ENCODE data around the gene KRT33B. TPM values are rescaled to one million over a fixed set of nuclear protein-coding genes. Genes with fewer than 3 reads are reported as not detected.
A peak's percentile ranks its signal among the peaks of the same experiment; 100 is the strongest.

KRT33B gene
- total and polyA plus RNA-seq, 2 of the 4 experiments (the other 2 are of a cell fraction): 0.18 to 0.22 TPM

- Histone ChIP-seq H3K9me1 (ENCODE audit: insufficient read depth, low read length) (no peaks in the 10 kb centered on the region), H3K14ac (replicated peaks; ENCODE audit: low read depth, low read length) (no peak overlapping the region), H3K27ac (ENCODE audit: insufficient read depth, low read length) (no peak overlapping the region), H4K5ac (ENCODE audit: low read depth, low read length) (peak overlapping the region; percentile 54; the same call in 1 of the 2 replicates), H3K79me1 (ENCODE audit: low read depth in 1 of 2, low read length in 2 of 2) (no peaks in the 10 kb centered on the region), H3K4ac (ENCODE audit: low read depth, low read length) (no peak overlapping the region), H3K23ac (ENCODE audit: low read depth, low read length) (no peak overlapping the region), H2BK120ac (ENCODE audit: low read depth, low read length) (no peak overlapping the region), H2BK15ac (ENCODE audit: low read depth, low read length) (no peak overlapping the region), H3K36me3 (ENCODE audit: control insufficient read depth, insufficient read depth, low read length) (no peaks in the 10 kb centered on the region), H3K56ac (ENCODE audit: extremely low read depth, insufficient read depth, low read length) (no peak overlapping the region), H3K9ac (ENCODE audit: low read depth, low read length) (no peak overlapping the region), H3K9me3 (ENCODE audit: control insufficient read depth, insufficient read depth, low read length) (no peaks in the 10 kb centered on the region), H3K4me1 (ENCODE audit: control insufficient read depth, insufficient read depth, low read length) (peaks cover 8% of the 10 kb centered on the region; the same call in 1 of the 2 replicates), H3K4me3 (ENCODE audit: insufficient read depth, low read depth, low read length) (no peak overlapping the region), H2BK20ac (ENCODE audit: low read depth, low read length) (peak overlapping the region; percentile 39), H2AK9ac (replicated peaks; ENCODE audit: low read depth, low read length, poor library complexity) (no peak overlapping the region), H4K20me1 (ENCODE audit: insufficient read depth, low read length) (no peaks in the 10 kb centered on the region), H4K8ac (ENCODE audit: low read depth in 2 of 2, low read length in 2 of 2) (no peak overlapping the region), H2AFZ (replicated peaks; ENCODE audit: low read length, poor library complexity) (no peak overlapping the region), H4K91ac (ENCODE audit: insufficient read depth, low read depth, low read length) (no peak overlapping the region), H3K18ac (ENCODE audit: low read depth, low read length) (peak overlapping the region; percentile 24; the same call in 1 of the 2 replicates), H2AK5ac (ENCODE audit: low read depth, low read length) (no peak overlapping the region), H3K4me2 (ENCODE audit: low read depth, low read length) (no peak overlapping the region), H2BK5ac (ENCODE audit: low read depth, low read length, poor library complexity, severe bottlenecking) (peak overlapping the region; percentile 57), H3K27me3 (ENCODE audit: control insufficient read depth, insufficient read depth, low read length) (no peaks in the 10 kb centered on the region)
- no TSS peak for BruUV-seq (replicated peaks)
- dilution Hi-C loops (cut with HindIII; ENCODE audit: low sequenced_read_pairs, unreplicated experiment): no loop called here
- in situ Hi-C loops (cut with MboI; ENCODE audit: low sequenced_read_pairs): no loop called here
- POLR2A ChIA-PET (ENCODE audit: unreplicated experiment): no interaction called here
- TF ChIP-seq POLR2A (IDR thresholded peaks at IDR 0.05; ENCODE audit: low read depth, low read length) (no peak), CEBPB (IDR thresholded peaks at IDR 0.05; ENCODE audit: low read depth, low read length) (no peak), FOS (IDR thresholded peaks at IDR 0.05; ENCODE audit: low read depth, low read length) (no peak), MAFK (IDR thresholded peaks at IDR 0.05; ENCODE audit: low read depth, low read length) (no peak), SMC3 (IDR thresholded peaks at IDR 0.05; ENCODE audit: low read depth, low read length) (no peak), CTCF (conservative IDR thresholded peaks at IDR 0.05; ENCODE audit: low read depth, low read length) (no peak), RAD21 (IDR thresholded peaks at IDR 0.05; ENCODE audit: low read length) (no peak), CHD1 (IDR thresholded peaks at IDR 0.05; ENCODE audit: low read depth, low read length) (no peak), BHLHE40 (IDR thresholded peaks at IDR 0.05; ENCODE audit: low read depth, low read length) (no peak), RFX5 (IDR thresholded peaks at IDR 0.05; ENCODE audit: low read depth, low read length) (no peak), RCOR1 (IDR thresholded peaks at IDR 0.05; ENCODE audit: insufficient replicate concordance, low read length) (no peak), MAZ (IDR thresholded peaks at IDR 0.05; ENCODE audit: borderline replicate concordance, low read depth, low read length) (no peak), ELK1 (IDR thresholded peaks at IDR 0.05; ENCODE audit: borderline replicate concordance, low read depth, low read length) (no peak), USF2 (IDR thresholded peaks at IDR 0.05; ENCODE audit: low read depth, low read length) (no peak), MXI1 (IDR thresholded peaks at IDR 0.05; ENCODE audit: borderline replicate concordance, low read depth, low read length) (no peak), NFE2L2 (IDR thresholded peaks at IDR 0.05; ENCODE audit: low read depth, low read length) (no peak)
- intact Hi-C loops (cut with micrococcal nuclease): no loop called here
- no peak for ATAC-seq (ENCODE audit: low read depth)
- DNase-seq: no peak
- CTCF ChIA-PET: no interaction called here
Measured at GRCh38 chr17:41366070-41366469, 3.5 kb downstream of the KRT33B start.

Data from IMR-90 (cell line).